ENCODE data around the gene TPPP2.

Gene TPPP2

DNA sequence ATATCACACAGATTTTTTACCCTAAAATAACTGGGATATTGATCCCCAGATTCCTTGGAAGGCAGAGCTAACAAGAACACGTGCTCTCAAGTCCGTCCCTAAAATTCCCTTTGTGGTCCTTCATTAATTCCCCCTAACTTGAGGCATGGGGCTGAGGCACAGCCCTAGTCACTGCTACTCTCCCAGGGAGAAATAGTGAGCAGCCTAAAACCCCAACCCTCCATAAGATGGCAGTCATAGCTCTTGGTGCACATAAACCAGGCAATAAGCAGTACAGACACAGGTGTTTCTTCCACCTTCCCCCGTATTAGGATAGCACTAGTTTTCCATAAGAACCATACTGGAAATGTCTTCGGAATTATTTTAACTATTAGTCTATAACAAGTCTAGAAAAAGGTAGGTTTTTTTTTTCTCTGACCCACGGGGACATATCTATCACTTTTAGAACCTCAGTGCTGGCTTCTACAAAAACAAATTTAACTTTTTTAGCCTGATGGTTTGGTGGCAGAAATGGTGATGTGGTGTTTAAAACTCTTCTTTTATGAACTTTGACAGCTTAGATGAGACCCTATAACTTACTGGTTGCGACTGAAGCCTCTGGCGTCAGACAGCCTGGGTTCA, 37.0 kb downstream of the TPPP2 start:
- H3K9me3 ChIP-seq (ENCODE audit: control insufficient read depth, insufficient read depth, low read depth, low read length), result no peaks in the 10 kb centered on the region
- H3K27ac ChIP-seq (ENCODE audit: extremely low read depth, low read depth, low read length), result no peak overlapping the region
- H3K4me3 ChIP-seq (ENCODE audit: low read depth, low read length), result no peak overlapping the region
- peaks cover 13% of the 10 kb centered on the region for H3K4me1 ChIP-seq (ENCODE audit: control insufficient read depth, insufficient read depth, low read length)
- no peak for TF ChIP-seq ZNF792 (tag by site-specific recombination; IDR thresholded peaks at IDR 0.05)
- peak; percentile 41 for TF ChIP-seq ZNF654 (tag by site-specific recombination; IDR thresholded peaks at IDR 0.05; ENCODE audit: low read depth)
- 0 out of 2 replicates have a peak, but pooled peaks have one; percentile 11 for TF ChIP-seq SCRT2 (tag by site-specific recombination; IDR thresholded peaks at IDR 0.05)
- no peak for TF ChIP-seq ATF2 (tag by site-specific recombination; IDR thresholded peaks at IDR 0.05; ENCODE audit: low read depth)
- TF ChIP-seq ZNF548 (tag by site-specific recombination; IDR thresholded peaks at IDR 0.05), result no peak
- TF ChIP-seq, protein P1, sequence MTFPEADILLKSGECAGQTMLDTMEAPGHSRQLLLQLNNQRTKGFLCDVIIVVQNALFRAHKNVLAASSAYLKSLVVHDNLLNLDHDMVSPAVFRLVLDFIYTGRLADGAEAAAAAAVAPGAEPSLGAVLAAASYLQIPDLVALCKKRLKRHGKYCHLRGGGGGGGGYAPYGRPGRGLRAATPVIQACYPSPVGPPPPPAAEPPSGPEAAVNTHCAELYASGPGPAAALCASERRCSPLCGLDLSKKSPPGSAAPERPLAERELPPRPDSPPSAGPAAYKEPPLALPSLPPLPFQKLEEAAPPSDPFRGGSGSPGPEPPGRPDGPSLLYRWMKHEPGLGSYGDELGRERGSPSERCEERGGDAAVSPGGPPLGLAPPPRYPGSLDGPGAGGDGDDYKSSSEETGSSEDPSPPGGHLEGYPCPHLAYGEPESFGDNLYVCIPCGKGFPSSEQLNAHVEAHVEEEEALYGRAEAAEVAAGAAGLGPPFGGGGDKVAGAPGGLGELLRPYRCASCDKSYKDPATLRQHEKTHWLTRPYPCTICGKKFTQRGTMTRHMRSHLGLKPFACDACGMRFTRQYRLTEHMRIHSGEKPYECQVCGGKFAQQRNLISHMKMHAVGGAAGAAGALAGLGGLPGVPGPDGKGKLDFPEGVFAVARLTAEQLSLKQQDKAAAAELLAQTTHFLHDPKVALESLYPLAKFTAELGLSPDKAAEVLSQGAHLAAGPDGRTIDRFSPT (tag by site-specific recombination; IDR thresholded peaks at IDR 0.05), result no peak
- no peak for TF ChIP-seq ZNF391 (tag by site-specific recombination; IDR thresholded peaks at IDR 0.05; ENCODE audit: borderline replicate concordance, low read depth)
- TF ChIP-seq KLF9 (tag by site-specific recombination; IDR thresholded peaks at IDR 0.05; ENCODE audit: low read depth), result no peak
- no peak for TF ChIP-seq GFI1B (tag by site-specific recombination; IDR thresholded peaks at IDR 0.05)
- TF ChIP-seq ZBTB8A (tag by site-specific recombination; IDR thresholded peaks at IDR 0.05), result no peak
- CTCF ChIA-PET, result interaction anchor here (0.6 to 5.0 kb wide), 14 partner anchors 10 to 193 kb away, joined by 3 to 131 read pairs (median 4); partner anchors contain the start of gene TMEM253
- H3K36me3 ChIP-seq (ENCODE audit: control insufficient read depth in 2 of 2, insufficient read depth in 1 of 2, low read length in 2 of 2), result no peaks in the 10 kb centered on the region
- POLR2A ChIA-PET, result no interaction called here

DNA sequence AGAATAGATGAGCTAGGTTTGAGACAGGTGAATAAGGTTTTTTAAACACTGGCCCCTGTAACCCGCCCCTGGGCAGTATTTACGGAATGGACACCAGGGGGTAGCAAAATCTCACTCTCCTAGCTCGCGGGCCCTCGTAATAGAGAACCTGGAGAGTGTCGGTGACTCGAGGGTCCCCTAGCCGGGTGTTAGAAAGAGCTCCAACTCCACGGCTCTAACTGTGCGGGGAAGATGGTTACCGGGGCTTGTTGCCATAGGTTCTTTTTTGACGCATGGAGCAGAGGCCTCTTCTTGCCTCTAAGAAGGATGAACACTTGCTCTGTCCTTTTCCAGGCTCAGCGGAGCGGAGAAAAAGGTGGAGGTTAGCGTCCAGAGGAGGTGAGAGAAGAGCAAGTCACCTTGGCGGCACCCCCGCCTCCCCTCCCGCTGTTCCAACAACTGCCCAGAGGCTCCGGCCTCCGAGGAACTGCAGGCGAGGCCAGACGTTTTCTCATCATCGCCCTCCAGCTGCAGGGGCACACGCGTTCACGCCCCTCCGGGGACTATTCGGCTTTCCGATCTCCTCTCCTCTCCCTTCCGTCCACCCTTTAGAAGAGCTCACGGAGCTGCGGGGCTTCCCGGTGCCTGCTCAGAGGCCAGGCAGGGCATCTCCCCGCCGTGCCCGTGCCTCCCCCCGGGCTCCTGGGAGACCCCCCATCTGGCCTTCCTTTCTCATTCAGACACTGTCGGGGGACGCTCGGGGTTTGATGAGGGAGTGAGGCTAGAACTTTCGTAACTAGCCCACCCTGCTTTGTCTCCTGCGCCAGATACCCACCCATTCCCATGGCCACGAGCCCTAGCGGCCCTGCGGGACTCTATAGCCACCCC, 38.7 kb downstream of the TPPP2 start:
- ChIA-PET POLR2A (interaction anchor here (1.0 to 1.6 kb wide), 5 partner anchors 19 to 54 kb away, joined by 3 to 8 read pairs (median 5); no protein-coding TSS in a partner anchor), CTCF (interaction anchor here (0.6 to 5.0 kb wide), 15 partner anchors 9 to 217 kb away, joined by 3 to 131 read pairs (median 7); partner anchors contain the start of genes RNASE7 and TMEM253)
- peaks cover 0 to 10% of the 10 kb centered on the region in 2 experiments; a peak in 1 of 3 replicates for H3K36me3 ChIP-seq (ENCODE audit: control insufficient read depth in 2 of 2, insufficient read depth in 1 of 2, low read length in 2 of 2)
- peaks cover 16% of the 10 kb centered on the region for H3K4me1 ChIP-seq (ENCODE audit: control insufficient read depth, insufficient read depth, low read length)
- 0 out of 2 replicates have a peak, but pooled peaks have one; percentile 51 for TF ChIP-seq ZEB2 (tag by site-specific recombination; IDR thresholded peaks at IDR 0.05)
- 0 out of 2 replicates have a peak, but pooled peaks have one; percentile 13 for TF ChIP-seq CTCF (tag by site-specific recombination; IDR thresholded peaks at IDR 0.05)
- TF ChIP-seq, protein P2, sequence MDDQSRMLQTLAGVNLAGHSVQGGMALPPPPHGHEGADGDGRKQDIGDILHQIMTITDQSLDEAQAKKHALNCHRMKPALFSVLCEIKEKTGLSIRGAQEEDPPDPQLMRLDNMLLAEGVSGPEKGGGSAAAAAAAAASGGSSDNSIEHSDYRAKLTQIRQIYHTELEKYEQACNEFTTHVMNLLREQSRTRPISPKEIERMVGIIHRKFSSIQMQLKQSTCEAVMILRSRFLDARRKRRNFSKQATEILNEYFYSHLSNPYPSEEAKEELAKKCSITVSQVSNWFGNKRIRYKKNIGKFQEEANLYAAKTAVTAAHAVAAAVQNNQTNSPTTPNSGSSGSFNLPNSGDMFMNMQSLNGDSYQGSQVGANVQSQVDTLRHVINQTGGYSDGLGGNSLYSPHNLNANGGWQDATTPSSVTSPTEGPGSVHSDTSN (CRISPR knock-in tag; IDR thresholded peaks at IDR 0.05), result no peak
- no peak for TF ChIP-seq EGR2 (tag by site-specific recombination; IDR thresholded peaks at IDR 0.05; ENCODE audit: low read depth)
- TF ChIP-seq GLIS1 (tag by site-specific recombination; IDR thresholded peaks at IDR 0.05), result peak; percentile 34; the same call in 1 of the 2 replicates
- TF ChIP-seq ZNF350 (tag by site-specific recombination; IDR thresholded peaks at IDR 0.05), result no peak
- peak; percentile 59 for TF ChIP-seq ZNF654 (tag by site-specific recombination; IDR thresholded peaks at IDR 0.05; ENCODE audit: low read depth)
- peak; percentile 95 for TF ChIP-seq ZNF341 (tag by site-specific recombination; IDR thresholded peaks at IDR 0.05; ENCODE audit: low read depth)
- TF ChIP-seq ZNF24 (tag by site-specific recombination; IDR thresholded peaks at IDR 0.05), result no peak
- TF ChIP-seq ZNF629 (tag by site-specific recombination; IDR thresholded peaks at IDR 0.05), result no peak
- no peak for TF ChIP-seq KLF16 (tag by site-specific recombination; IDR thresholded peaks at IDR 0.05)
- TF ChIP-seq ZNF664 (tag by site-specific recombination; IDR thresholded peaks at IDR 0.05), result no peak
- peak; percentile 32; the same call in 1 of the 2 replicates for TF ChIP-seq GLIS2 (tag by site-specific recombination; IDR thresholded peaks at IDR 0.05)
- no peak for TF ChIP-seq ZNF23 (tag by site-specific recombination; IDR thresholded peaks at IDR 0.05; ENCODE audit: borderline replicate concordance)
- TF ChIP-seq, protein P3, sequence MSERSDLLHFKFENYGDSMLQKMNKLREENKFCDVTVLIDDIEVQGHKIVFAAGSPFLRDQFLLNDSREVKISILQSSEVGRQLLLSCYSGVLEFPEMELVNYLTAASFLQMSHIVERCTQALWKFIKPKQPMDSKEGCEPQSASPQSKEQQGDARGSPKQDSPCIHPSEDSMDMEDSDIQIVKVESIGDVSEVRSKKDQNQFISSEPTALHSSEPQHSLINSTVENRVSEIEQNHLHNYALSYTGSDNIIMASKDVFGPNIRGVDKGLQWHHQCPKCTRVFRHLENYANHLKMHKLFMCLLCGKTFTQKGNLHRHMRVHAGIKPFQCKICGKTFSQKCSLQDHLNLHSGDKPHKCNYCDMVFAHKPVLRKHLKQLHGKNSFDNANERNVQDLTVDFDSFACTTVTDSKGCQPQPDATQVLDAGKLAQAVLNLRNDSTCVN (tag by site-specific recombination; optimal IDR thresholded peaks at IDR 0.05), result peak; percentile 9
- no peak for TF ChIP-seq ZNF133 (tag by site-specific recombination; IDR thresholded peaks at IDR 0.05)
- H3K27ac ChIP-seq (ENCODE audit: extremely low read depth, low read depth, low read length), result no peak overlapping the region; the same call in 1 of the 2 replicates
- H3K9me3 ChIP-seq (ENCODE audit: control insufficient read depth, insufficient read depth, low read depth, low read length), result no peaks in the 10 kb centered on the region
- H3K4me3 ChIP-seq (ENCODE audit: low read depth, low read length), result no peak overlapping the region
